ENCODE results near the gene PCAT6. TPM values are rescaled to one million over a fixed set of nuclear protein-coding genes. Genes with fewer than 3 reads are reported as not detected.

PCAT6 gene
- not detected for total RNA-seq

DNA sequence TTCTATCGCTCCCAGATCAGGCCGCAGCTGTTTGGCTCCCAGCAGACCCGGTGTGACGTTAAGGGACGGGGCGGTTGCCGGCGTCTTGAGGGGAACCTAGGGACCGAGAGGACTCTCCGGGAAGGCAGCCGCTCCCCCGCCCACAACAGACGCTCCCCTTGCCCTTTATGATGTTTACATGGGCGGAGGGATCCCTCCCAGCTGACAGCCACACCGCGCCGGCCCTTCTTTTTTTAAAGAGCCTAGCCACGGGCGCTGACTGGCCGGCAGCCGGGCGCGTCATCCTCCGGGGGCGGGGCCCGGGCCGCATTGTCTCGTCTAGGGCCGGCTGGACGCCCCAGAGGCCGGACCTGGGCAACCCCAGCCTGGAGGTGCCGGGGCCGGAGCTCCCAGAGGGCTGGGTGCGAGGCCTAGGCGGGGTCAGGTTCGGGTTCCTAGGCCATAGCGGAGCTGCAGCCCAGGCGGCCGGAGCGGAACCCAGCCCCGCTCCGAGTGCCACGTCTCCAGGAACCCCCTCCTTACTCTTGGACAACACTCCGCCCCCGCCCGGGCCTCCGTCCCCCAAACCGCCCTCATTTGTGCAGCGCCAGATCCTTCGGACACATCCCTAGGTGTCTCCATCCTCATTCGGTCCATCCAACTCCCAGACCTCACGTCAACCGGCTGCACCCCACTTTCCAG, at the start of gene PCAT6:
Gene PCAT6 (plus strand): TSS at position 340 of the 681 bp plus-strand sequence.
- Histone ChIP-seq H3K4me1 (peaks cover 0 to 6% of the 10 kb centered on the region in 2 donors), H3K4me3 (peak within 1 kb of the TSS; percentile 73 to 74), H3K27ac (peak within 1 kb of the TSS; percentile 38 to 51), H3K36me3 (no peaks in the 10 kb centered on the region), H3K27me3 (no peaks in the 10 kb centered on the region), H3K9me3 (no peaks in the 10 kb centered on the region)
- peak; percentile 78 to 96 for DNase-seq (ENCODE audit: low spot score in 2 of 2)
- TF ChIP-seq CTCF (IDR thresholded peaks at IDR 0.05): no peak
- intact Hi-C loops (cut with DNase I): loop anchor here (2.0 kb wide), 3 partner anchors 78 to 156 kb away; partner anchors contain the start of genes ADIPOR1, CYB5R1 and RABIF

DNA sequence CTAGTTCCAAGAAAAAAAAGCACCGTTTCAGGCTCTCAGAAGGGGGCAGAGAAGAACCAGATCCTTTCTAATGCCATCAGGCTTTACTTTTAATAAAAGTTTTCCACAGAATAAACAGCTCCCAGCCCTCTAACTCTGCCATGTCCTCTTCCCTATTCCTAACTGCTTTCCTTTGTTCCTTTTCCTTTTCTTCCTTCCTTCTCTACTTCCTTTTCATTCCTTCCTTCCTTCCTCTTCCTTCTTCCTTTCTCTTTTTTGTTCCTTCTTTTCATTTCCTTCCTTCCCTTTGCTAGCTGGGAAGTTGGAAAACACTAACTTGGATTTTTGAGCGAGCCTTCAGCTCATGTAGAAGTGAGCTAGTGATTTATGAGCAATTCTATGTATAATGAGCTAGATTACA, 48.7 kb upstream of the PCAT6 start:
- Histone ChIP-seq H3K27me3 (no peaks in the 10 kb centered on the region), H3K9me3 (no peaks in the 10 kb centered on the region), H3K36me3 (peaks cover 56 to 77% of the 10 kb centered on the region in 2 donors), H3K4me1 (no peaks in the 10 kb centered on the region), H3K4me3 (no peak overlapping the region), H3K27ac (no peak overlapping the region)
- no peak for TF ChIP-seq CTCF (IDR thresholded peaks at IDR 0.05)
- no peak for DNase-seq (ENCODE audit: low spot score in 2 of 2)
- intact Hi-C loops (cut with DNase I): no loop called here

- no peak overlapping the region for H3K27ac ChIP-seq
- H3K4me3 ChIP-seq: no peak overlapping the region
- H3K4me1 ChIP-seq: no peaks in the 10 kb centered on the region
- TF ChIP-seq CTCF (IDR thresholded peaks at IDR 0.05): no peak
- intact Hi-C loops (cut with DNase I): no loop called here
- peaks cover 32 to 52% of the 10 kb centered on the region in 2 donors for H3K36me3 ChIP-seq
- no peaks in the 10 kb centered on the region for H3K9me3 ChIP-seq
- DNase-seq (ENCODE audit: low spot score in 2 of 2): no peak
- H3K27me3 ChIP-seq: no peaks in the 10 kb centered on the region
Measured at GRCh38 chr1:202765721-202766120, 45.0 kb upstream of the PCAT6 start.

- Histone ChIP-seq H3K4me3 (no peak overlapping the region), H3K27ac (no peak overlapping the region), H3K9me3 (no peaks in the 10 kb centered on the region), H3K4me1 (no peaks in the 10 kb centered on the region), H3K36me3 (peaks cover 42 to 52% of the 10 kb centered on the region in 2 donors), H3K27me3 (no peaks in the 10 kb centered on the region)
- no peak for DNase-seq (ENCODE audit: low spot score in 2 of 2)
- TF ChIP-seq CTCF (IDR thresholded peaks at IDR 0.05): no peak
- intact Hi-C loops (cut with DNase I): no loop called here
Measured at GRCh38 chr1:202770135-202770534, 40.6 kb upstream of the PCAT6 start.

DNA sequence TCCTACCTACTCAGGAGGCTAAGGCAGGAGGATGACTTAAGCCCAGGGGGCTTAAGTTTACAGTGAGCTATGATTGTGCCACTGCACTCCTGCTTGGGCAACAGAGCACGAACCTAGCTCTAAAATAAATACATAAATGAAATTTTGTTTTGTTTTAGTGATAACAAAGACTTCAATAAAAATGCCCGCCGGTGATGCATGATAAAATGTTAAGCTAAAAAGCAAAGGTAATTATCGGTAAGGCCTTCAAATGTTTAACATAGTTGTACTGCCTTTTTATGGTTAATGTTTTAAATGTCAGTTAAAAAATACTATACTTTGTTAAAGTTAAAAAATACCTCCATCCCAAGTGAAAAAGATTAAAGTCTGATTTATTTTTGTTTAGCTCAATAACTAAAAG, 29.6 kb upstream of the PCAT6 start:
- no peak for TF ChIP-seq CTCF (IDR thresholded peaks at IDR 0.05)

More for the DNA sequence above, 29.6 kb upstream of the PCAT6 start:
- H3K4me1 ChIP-seq: no peaks in the 10 kb centered on the region
- intact Hi-C loops (cut with DNase I): no loop called here
- DNase-seq (ENCODE audit: low spot score in 2 of 2): no peak
- peaks cover 0 to 8% of the 10 kb centered on the region in 2 donors for H3K36me3 ChIP-seq
- no peaks in the 10 kb centered on the region for H3K27me3 ChIP-seq
- no peak overlapping the region for H3K27ac ChIP-seq
- no peak overlapping the region for H3K4me3 ChIP-seq
- no peaks in the 10 kb centered on the region for H3K9me3 ChIP-seq
